Thyroid gland (tissue), 4 donors: ENCODE results near the gene EYS. TPM values are rescaled to one million over a fixed set of nuclear protein-coding genes. Genes with fewer than 3 reads are reported as not detected.

Experiments used
- DNase-seq, 2 donors: peaks; one replicate each; pipeline ENCODE4 v3.0.0-alpha.2; 2019
- H3K27ac ChIP-seq, 3 donors: fragments of 200-600 bp; sonication (generic); 1 replicate in 2 of 3; 2 replicates in 1 of 3; pipeline ENCODE4 v1.5.1; 2016 to 2019; ENCODE audit warnings: mild to moderate bottlenecking in 1 of 3, moderate library complexity in 1 of 3
- H3K27me3 ChIP-seq: fragments of 200-600 bp; sonication (generic); one replicate; pipeline ENCODE4 v1.5.1; 2019
- H3K36me3 ChIP-seq, 2 donors: fragments of 200-600 bp; sonication (generic); one replicate each; pipeline ENCODE4 v1.5.1; 2016 to 2019
- H3K4me1 ChIP-seq, 2 donors: fragments of 200-600 bp; sonication (generic); one replicate each; pipeline ENCODE4 v1.5.1; 2017 to 2019
- H3K4me3 ChIP-seq, 3 donors: fragments of 200-600 bp; sonication (generic); replicated peaks in 1 of 3; 1 replicate in 2 of 3; 2 replicates in 1 of 3; pipeline ENCODE4 v1.5.1; 2016; ENCODE audit warnings: mild to moderate bottlenecking in 1 of 3
- H3K9me3 ChIP-seq: fragments of 200-600 bp; sonication (generic); one replicate; pipeline ENCODE4 v1.5.1; 2017
- POLR2A ChIP-seq, 2 donors: fragments of 450-650 bp; IDR thresholded peaks; one replicate each; pipeline ENCODE4 v1.6.1; 2017; ENCODE audit warnings: antibody characterized with exemption in 2 of 2, mild to moderate bottlenecking in 2 of 2, moderate library complexity in 1 of 2
- WGBS, 2 donors: methylation state at CpG; one replicate each; pipeline ENCODE4 v1.1.5; 2017; 5-methylcytosine and 5-hydroxymethylcytosine counted together
- intact Hi-C: fragments of 100-400 bp; cut with DNase I; formaldehyde crosslinking; loops from one replicate; pipeline ENCODE4 v1.15.1; 2023
- total RNA-seq, 4 donors: library from RNA; depleted of rRNA; stranded (reverse); fragments of >200 nt; gene quantifications; one replicate each; pipeline ENCODE4 v1.2.3, GENCODE V29; 2016
- TF ChIP-seq, protein P1 (sequence below), 6 experiments: fragments of 200-600 bp in 3 of 6; fragments of 450-650 bp in 3 of 6; sonication (generic) in 3 of 6; IDR thresholded peaks; one replicate each; pipeline ENCODE4 v1.5.1; 2016 to 2019; ENCODE audit warnings: antibody characterized with exemption in 6 of 6, mild to moderate bottlenecking in 2 of 6, inconsistent platforms in 1 of 6, moderate library complexity in 1 of 6

The EYS gene
- total RNA-seq, 4 donors from 2014 or later: not detected

DNA sequence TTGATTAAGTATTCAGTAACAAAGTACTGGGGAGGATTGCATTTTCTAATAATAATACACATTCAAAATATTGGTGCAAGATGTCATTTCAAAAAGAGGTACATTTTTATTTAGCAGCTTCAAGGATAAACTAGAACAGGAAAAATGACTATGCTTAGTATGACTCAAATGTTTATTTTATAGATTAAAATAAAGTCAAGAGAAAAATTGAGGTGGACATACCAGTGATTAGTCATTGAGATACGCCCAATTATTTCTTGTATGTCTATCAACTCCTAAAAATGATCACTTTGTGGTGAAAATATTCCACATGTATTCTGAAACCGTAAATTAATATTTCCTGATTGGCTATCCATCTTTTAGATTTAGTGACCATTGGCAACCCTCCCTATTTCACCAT is 1974.7 kb downstream of the EYS start:
- TF ChIP-seq POLR2A (IDR thresholded peaks at IDR 0.05): no peak
- TF ChIP-seq, protein P1, sequence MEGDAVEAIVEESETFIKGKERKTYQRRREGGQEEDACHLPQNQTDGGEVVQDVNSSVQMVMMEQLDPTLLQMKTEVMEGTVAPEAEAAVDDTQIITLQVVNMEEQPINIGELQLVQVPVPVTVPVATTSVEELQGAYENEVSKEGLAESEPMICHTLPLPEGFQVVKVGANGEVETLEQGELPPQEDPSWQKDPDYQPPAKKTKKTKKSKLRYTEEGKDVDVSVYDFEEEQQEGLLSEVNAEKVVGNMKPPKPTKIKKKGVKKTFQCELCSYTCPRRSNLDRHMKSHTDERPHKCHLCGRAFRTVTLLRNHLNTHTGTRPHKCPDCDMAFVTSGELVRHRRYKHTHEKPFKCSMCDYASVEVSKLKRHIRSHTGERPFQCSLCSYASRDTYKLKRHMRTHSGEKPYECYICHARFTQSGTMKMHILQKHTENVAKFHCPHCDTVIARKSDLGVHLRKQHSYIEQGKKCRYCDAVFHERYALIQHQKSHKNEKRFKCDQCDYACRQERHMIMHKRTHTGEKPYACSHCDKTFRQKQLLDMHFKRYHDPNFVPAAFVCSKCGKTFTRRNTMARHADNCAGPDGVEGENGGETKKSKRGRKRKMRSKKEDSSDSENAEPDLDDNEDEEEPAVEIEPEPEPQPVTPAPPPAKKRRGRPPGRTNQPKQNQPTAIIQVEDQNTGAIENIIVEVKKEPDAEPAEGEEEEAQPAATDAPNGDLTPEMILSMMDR (IDR thresholded peaks at IDR 0.05): no peak
- Histone ChIP-seq H3K4me1 (no peaks in the 10 kb centered on the region), H3K9me3 (no peaks in the 10 kb centered on the region), H3K27ac (no peak overlapping the region), H3K27me3 (no peaks in the 10 kb centered on the region), H3K4me3 (no peak overlapping the region), H3K36me3 (no peaks in the 10 kb centered on the region)
- intact Hi-C loops: no loop called here
- no peak for DNase-seq
- 93 to 94% methylated on average over 2 of the region's 2 CpGs for WGBS, 2 donors

DNA sequence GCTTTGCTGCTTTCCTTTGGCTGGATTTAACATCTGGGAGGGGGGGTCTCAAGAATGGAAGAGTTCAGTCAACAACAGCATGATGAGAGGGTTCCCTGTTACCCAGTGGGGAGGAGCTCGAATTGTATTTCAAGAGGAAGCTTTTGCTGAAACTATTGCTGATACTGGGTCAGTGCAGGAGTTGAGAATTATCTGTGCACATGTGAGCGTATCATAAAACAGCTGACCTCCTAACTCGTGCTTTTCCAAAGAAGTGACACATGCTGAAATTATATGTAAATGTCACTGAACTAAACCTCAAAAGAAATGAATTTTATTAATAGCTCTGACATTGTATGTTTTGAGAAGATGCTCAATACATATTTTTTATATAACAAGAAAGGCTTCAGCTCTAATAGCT is 1975.1 kb downstream of the EYS start:
- TF ChIP-seq, protein P1 (IDR thresholded peaks at IDR 0.05): no peak
- TF ChIP-seq POLR2A (IDR thresholded peaks at IDR 0.05): no peak
- Histone ChIP-seq H3K27ac (no peak overlapping the region), H3K27me3 (no peaks in the 10 kb centered on the region), H3K4me3 (no peak overlapping the region), H3K9me3 (no peaks in the 10 kb centered on the region), H3K36me3 (no peaks in the 10 kb centered on the region), H3K4me1 (no peaks in the 10 kb centered on the region)
- intact Hi-C loops: no loop called here
- DNase-seq: no peak
- 88 to 89% methylated on average over 3 of the region's 3 CpGs for WGBS, 2 donors

DNA sequence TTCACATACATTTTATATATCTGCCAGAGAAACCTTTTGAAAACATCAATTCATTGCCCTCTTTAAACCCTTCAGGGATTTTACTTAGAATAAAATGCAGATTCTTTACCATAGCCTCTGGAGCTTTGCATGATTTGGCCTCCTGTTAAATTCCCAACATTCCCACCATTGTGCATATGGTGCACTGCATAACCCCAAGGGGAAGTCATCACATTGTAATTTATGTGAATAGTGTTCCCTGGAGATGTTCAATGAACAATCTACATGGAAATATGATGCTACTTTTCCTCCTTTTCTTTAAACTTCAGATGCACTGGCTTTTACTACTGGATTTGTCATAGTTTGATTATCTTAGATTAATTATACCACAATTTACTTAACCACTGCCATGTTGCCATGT is 1976.7 kb downstream of the EYS start:
- intact Hi-C loops: no loop called here
- H3K36me3 ChIP-seq: no peaks in the 10 kb centered on the region
- H3K27me3 ChIP-seq: no peaks in the 10 kb centered on the region
- no peaks in the 10 kb centered on the region for H3K4me1 ChIP-seq
- no peak overlapping the region for H3K27ac ChIP-seq
- TF ChIP-seq POLR2A (IDR thresholded peaks at IDR 0.05): no peak
- TF ChIP-seq, protein P1 (IDR thresholded peaks at IDR 0.05): no peak
- H3K9me3 ChIP-seq: no peaks in the 10 kb centered on the region
- no peak overlapping the region for H3K4me3 ChIP-seq
- DNase-seq: no peak

DNA sequence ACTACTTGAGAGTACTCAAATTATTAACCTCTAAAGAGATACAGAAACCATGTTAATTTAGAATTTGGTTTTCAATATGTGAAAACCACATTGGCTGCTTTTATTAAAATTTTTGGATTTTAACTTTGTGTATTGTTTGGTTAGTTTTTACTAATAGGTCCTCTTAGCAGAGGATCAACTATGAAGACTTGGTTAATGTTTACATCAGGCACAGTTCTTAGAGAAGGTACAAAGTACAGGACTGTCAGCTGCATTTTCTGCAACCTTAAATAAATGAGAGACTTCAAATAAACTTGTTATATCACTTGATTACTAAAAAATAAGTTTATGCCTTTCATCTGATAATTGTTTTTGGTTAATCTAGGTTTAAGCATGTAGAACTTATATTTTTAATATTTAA is 1982.3 kb downstream of the EYS start:
- H3K9me3 ChIP-seq: no peaks in the 10 kb centered on the region
- H3K4me3 ChIP-seq: no peak overlapping the region
- intact Hi-C loops: no loop called here
- no peaks in the 10 kb centered on the region for H3K36me3 ChIP-seq
- TF ChIP-seq POLR2A (IDR thresholded peaks at IDR 0.05): no peak
- TF ChIP-seq, protein P1 (IDR thresholded peaks at IDR 0.05): no peak
- DNase-seq: no peak
- H3K4me1 ChIP-seq: no peaks in the 10 kb centered on the region
- no peak overlapping the region for H3K27ac ChIP-seq
- H3K27me3 ChIP-seq: no peaks in the 10 kb centered on the region

DNA sequence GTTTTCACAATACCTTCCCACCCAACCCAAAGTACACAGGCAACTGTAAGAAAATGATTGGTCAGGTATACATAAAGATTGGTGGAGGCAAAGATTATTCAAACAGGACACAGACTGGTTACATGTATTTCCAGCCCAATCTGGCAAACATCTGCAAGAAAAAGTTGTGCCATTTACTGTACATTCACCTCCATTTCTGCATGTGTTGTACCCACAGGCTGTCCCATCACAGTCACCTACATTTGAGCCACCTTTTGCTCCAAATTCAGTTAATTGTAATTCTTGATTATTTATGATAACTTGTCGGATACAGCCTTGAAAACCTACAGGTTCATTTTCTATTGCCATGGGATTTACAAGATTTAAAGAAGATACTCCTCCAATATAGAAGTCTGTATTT is 1985.8 kb downstream of the EYS start:
- no peak overlapping the region for H3K27ac ChIP-seq
- H3K27me3 ChIP-seq: no peaks in the 10 kb centered on the region
- no peaks in the 10 kb centered on the region for H3K9me3 ChIP-seq
- 97 to 98% methylated on average over 1 of the region's 1 CpG for WGBS, 2 donors
- intact Hi-C loops: no loop called here
- DNase-seq: no peak
- H3K4me1 ChIP-seq: no peaks in the 10 kb centered on the region
- no peak overlapping the region for H3K4me3 ChIP-seq
- H3K36me3 ChIP-seq: no peaks in the 10 kb centered on the region
- TF ChIP-seq, protein P1 (IDR thresholded peaks at IDR 0.05): no peak
- no peak for TF ChIP-seq POLR2A (IDR thresholded peaks at IDR 0.05)
